ENCODE results near the gene LRRC71. TPM values are rescaled to one million over a fixed set of nuclear protein-coding genes. Genes with fewer than 3 reads are reported as not detected.

The LRRC71 gene
- total and polyA plus RNA-seq, 2 of the 8 experiments (the other 6 are each of a cell fraction or from before 2014, with no cell fraction given): 0.05 TPM; not detected in 1

GRCh38 chr1:156923670-156924477, 3.4 kb downstream of the LRRC71 start (continued):
- TF ChIP-seq E2F6 (IDR thresholded peaks at IDR 0.05) (peak; percentile 41; the same call in 1 of the 2 replicates), POLR2A (IDR thresholded peaks at IDR 0.05; ENCODE audit: control extremely low read depth in 1 of 2, low read depth in 2 of 2, low read length in 2 of 2) (no peak), SAP30 (IDR thresholded peaks at IDR 0.05; ENCODE audit: insufficient read depth, insufficient replicate concordance, low read length) (peak; percentile 23), CHD7 (IDR thresholded peaks at IDR 0.05; ENCODE audit: insufficient replicate concordance, low read length) (no peak), KDM4A (IDR thresholded peaks at IDR 0.05; ENCODE audit: low read depth, low read length, severe bottlenecking) (peak; percentile 58), HDAC2 (IDR thresholded peaks at IDR 0.05; ENCODE audit: borderline replicate concordance in 1 of 2, low read depth in 2 of 2, low read length in 2 of 2) (no peak), RFX5 (IDR thresholded peaks at IDR 0.05; ENCODE audit: borderline replicate concordance, low read depth, low read length) (no peak)
